Astrocyte (in vitro differentiated cells and primary cell): Measurements from ENCODE around the gene CACNA1C. TPM values are rescaled to one million over a fixed set of nuclear protein-coding genes. Genes with fewer than 3 reads are reported as not detected.

ENCODE experiments used
- DNase-seq: peaks from one replicate; pipeline ENCODE4 v3.0.0-alpha.2; 2010; ENCODE audit warnings: low read depth
- FAIRE-seq: peaks from 2 replicates; lab custom pipeline; 2011; peaks lifted over from hg19 to GRCh38; lab: Jason Lieb, UNC
- H2AFZ ChIP-seq: 2 replicates; pipeline ENCODE4 v1.6.0; 2012; ENCODE audit warnings: low read depth, low read length, inconsistent platforms
- H3K27ac ChIP-seq: 2 replicates; pipeline ENCODE4 v1.5.1; 2011; ENCODE audit warnings: low read depth, low read length, inconsistent platforms
- H3K27me3 ChIP-seq: 2 replicates; pipeline ENCODE4 v1.6.0; 2011; ENCODE audit warnings: low read length, inconsistent platforms; ENCODE audit not compliant: insufficient read depth
- H3K36me3 ChIP-seq: 2 replicates; pipeline ENCODE4 v1.5.1; 2011; ENCODE audit warnings: low read length, inconsistent platforms; ENCODE audit not compliant: insufficient read depth
- H3K4me1 ChIP-seq: 2 replicates; pipeline ENCODE4 v1.5.1; 2011; ENCODE audit warnings: low read length, inconsistent platforms; ENCODE audit not compliant: insufficient read depth
- H3K4me2 ChIP-seq: 2 replicates; pipeline ENCODE4 v1.6.0; 2012; ENCODE audit warnings: low read length, inconsistent platforms
- H3K4me3 ChIP-seq: 2 replicates; pipeline ENCODE4 v1.5.1; 2011; ENCODE audit warnings: low read depth, mild to moderate bottlenecking, low read length, inconsistent platforms; ENCODE audit not compliant: insufficient read depth
- H3K79me2 ChIP-seq: 2 replicates; pipeline ENCODE4 v1.6.0; 2012; ENCODE audit warnings: mild to moderate bottlenecking, low read length, inconsistent platforms; ENCODE audit not compliant: insufficient read depth
- H3K9ac ChIP-seq: 2 replicates; pipeline ENCODE4 v1.6.0; 2012; ENCODE audit warnings: mild to moderate bottlenecking, low read length, inconsistent platforms
- H3K9me3 ChIP-seq: 2 replicates; pipeline ENCODE4 v1.5.1; 2012; ENCODE audit warnings: low read depth, mild to moderate bottlenecking, low read length, inconsistent platforms; ENCODE audit not compliant: insufficient read depth
- H4K20me1 ChIP-seq: 2 replicates; pipeline ENCODE4 v1.6.0; 2012; ENCODE audit warnings: low read length, inconsistent platforms; ENCODE audit not compliant: insufficient read depth
- H3K27ac Mint-ChIP-seq: one replicate; pipeline ENCODE4 v1.8.0; 2021; ENCODE audit warnings: mild to moderate bottlenecking, mixed read lengths; ENCODE audit not compliant: unreplicated experiment
- H3K27me3 Mint-ChIP-seq: one replicate; pipeline ENCODE4 v1.8.0; 2021; ENCODE audit warnings: low read depth, mixed read lengths; ENCODE audit not compliant: unreplicated experiment
- H3K36me3 Mint-ChIP-seq: one replicate; pipeline ENCODE4 v1.8.0; 2021; ENCODE audit warnings: low read depth, mixed read lengths; ENCODE audit not compliant: unreplicated experiment
- H3K4me1 Mint-ChIP-seq: one replicate; pipeline ENCODE4 v1.8.0; 2021; ENCODE audit warnings: low read depth, mixed read lengths; ENCODE audit not compliant: unreplicated experiment
- H3K4me3 Mint-ChIP-seq: one replicate; pipeline ENCODE4 v1.8.0; 2021; ENCODE audit warnings: mild to moderate bottlenecking, moderate library complexity, mixed read lengths; ENCODE audit not compliant: unreplicated experiment
- H3K9me3 Mint-ChIP-seq: one replicate; pipeline ENCODE4 v1.8.0; 2021; ENCODE audit warnings: mild to moderate bottlenecking, mixed read lengths; ENCODE audit not compliant: unreplicated experiment
- CTCF ChIP-seq: IDR thresholded peaks from 2 replicates; pipeline ENCODE4 v1.5.1; 2011; ENCODE audit warnings: low read depth, mild to moderate bottlenecking, inconsistent platforms, low read length, moderate library complexity; ENCODE audit not compliant: insufficient read depth
- EZH2 ChIP-seq: IDR thresholded peaks from 2 replicates; pipeline ENCODE4 v1.6.1; 2012; ENCODE audit warnings: mild to moderate bottlenecking, low read length, inconsistent platforms; ENCODE audit not compliant: insufficient read depth
- total RNA-seq: library from RNA; stranded (reverse); gene quantifications from 2 replicates; pipeline ENCODE4 v1.2.1, GENCODE V29; 2021

CACNA1C gene
- total RNA-seq, 1 donor from 2014 or later: 2.1 TPM

- no peak overlapping the region for H3K4me3 Mint-ChIP-seq
- H3K36me3 Mint-ChIP-seq: no peaks in the 10 kb centered on the region
- H3K9me3 Mint-ChIP-seq: no peaks in the 10 kb centered on the region
- peaks cover 4% of the 10 kb centered on the region for H4K20me1 ChIP-seq
- FAIRE-seq (no peak), DNase-seq (no peak)
- H3K4me2 ChIP-seq: no peak overlapping the region
- no peaks in the 10 kb centered on the region for H3K79me2 ChIP-seq
- no peak overlapping the region for H3K9ac ChIP-seq
- H3K4me1 Mint-ChIP-seq: peaks cover 9% of the 10 kb centered on the region
- H3K27me3 Mint-ChIP-seq: peaks cover 6% of the 10 kb centered on the region
- H3K4me1 ChIP-seq: peaks cover 3% of the 10 kb centered on the region
- H3K27ac ChIP-seq: no peak overlapping the region
- H3K27ac Mint-ChIP-seq: no peak overlapping the region
- no peaks in the 10 kb centered on the region for H3K27me3 ChIP-seq
- H3K9me3 ChIP-seq: no peaks in the 10 kb centered on the region
- no peak overlapping the region for H2AFZ ChIP-seq
- H3K36me3 ChIP-seq: no peaks in the 10 kb centered on the region
- no peak overlapping the region for H3K4me3 ChIP-seq
- TF ChIP-seq EZH2: no peak
- TF ChIP-seq CTCF: no peak
Observed at GRCh38 chr12:2384029-2384386, 331.2 kb downstream of the CACNA1C start.

DNA sequence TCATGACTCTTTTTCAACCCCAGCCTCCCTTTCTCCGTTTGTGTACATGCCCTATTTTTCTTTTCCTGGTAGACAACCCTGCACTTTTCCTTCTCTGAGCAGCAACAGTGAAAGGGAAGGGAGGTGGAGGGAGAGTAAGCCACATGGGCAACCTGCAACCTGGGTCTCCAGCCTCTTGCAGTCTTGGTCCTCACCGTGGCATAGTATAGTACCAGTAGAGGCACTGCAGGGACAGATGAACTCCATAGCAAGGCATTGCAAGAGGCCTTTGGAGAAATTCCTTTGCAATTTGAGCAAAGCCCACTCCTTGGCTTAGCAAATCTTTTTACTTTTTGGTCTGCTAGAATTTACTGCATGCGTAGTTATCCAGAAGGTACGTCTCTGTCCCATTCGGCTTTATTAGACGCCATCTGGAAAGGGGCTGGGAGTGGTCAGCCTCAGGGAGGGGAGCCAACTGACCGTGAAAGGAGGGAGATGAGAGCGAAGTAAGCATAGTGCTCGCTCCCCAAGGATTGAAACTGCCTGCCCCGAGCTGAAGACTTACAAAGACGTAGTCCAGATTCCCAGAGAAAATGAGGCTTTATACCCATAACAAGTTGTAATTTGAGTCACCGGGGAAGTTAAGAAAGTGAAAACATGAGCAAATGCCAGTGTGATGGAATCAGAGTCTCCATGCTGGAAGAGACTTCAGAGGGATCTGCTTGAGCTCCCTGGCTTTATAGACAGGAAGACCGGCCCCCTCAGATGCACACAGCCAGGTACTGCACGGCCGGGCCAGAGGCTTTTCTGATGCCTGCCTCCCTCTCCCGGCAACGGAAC lies 332.0 kb downstream of the CACNA1C start:
- Histone ChIP-seq H3K27ac (no peak overlapping the region), H3K9ac (no peak overlapping the region), H3K36me3 (no peaks in the 10 kb centered on the region), H3K4me2 (peak overlapping the region; percentile 35), H2AFZ (no peak overlapping the region), H3K79me2 (no peaks in the 10 kb centered on the region), H3K9me3 (no peaks in the 10 kb centered on the region), H4K20me1 (peaks cover 4% of the 10 kb centered on the region), H3K4me3 (no peak overlapping the region), H3K27me3 (no peaks in the 10 kb centered on the region), H3K4me1 (peaks cover 3% of the 10 kb centered on the region)
- FAIRE-seq (peak; percentile 55), DNase-seq (peak; percentile 58)
- no peaks in the 10 kb centered on the region for H3K9me3 Mint-ChIP-seq
- TF ChIP-seq EZH2 (no peak), CTCF (no peak)
- H3K36me3 Mint-ChIP-seq: no peaks in the 10 kb centered on the region
- H3K27ac Mint-ChIP-seq: no peak overlapping the region
- no peak overlapping the region for H3K4me3 Mint-ChIP-seq
- peaks cover 6% of the 10 kb centered on the region for H3K27me3 Mint-ChIP-seq
- peaks cover 9% of the 10 kb centered on the region for H3K4me1 Mint-ChIP-seq

GRCh38 chr12:2385529-2385928 lies 332.7 kb downstream of the CACNA1C start:
- Mint-ChIP-seq H3K4me3 (no peak overlapping the region), H3K9me3 (no peaks in the 10 kb centered on the region), H3K4me1 (peaks cover 13% of the 10 kb centered on the region), H3K36me3 (peaks cover 2% of the 10 kb centered on the region), H3K27ac (no peak overlapping the region), H3K27me3 (peaks cover 11% of the 10 kb centered on the region)
- Histone ChIP-seq H3K79me2 (no peaks in the 10 kb centered on the region), H3K9ac (no peak overlapping the region), H3K27ac (no peak overlapping the region), H4K20me1 (peaks cover 4% of the 10 kb centered on the region), H3K4me2 (peak overlapping the region; percentile 35), H3K9me3 (no peaks in the 10 kb centered on the region), H3K4me3 (no peak overlapping the region), H2AFZ (no peak overlapping the region), H3K27me3 (no peaks in the 10 kb centered on the region), H3K36me3 (no peaks in the 10 kb centered on the region), H3K4me1 (peaks cover 3% of the 10 kb centered on the region)
- TF ChIP-seq CTCF: no peak
- TF ChIP-seq EZH2: no peak
- no peak for FAIRE-seq
- DNase-seq: no peak
